Measurements from ENCODE around the gene SDCCAG8. TPM values are rescaled to one million over a fixed set of nuclear protein-coding genes. Genes with fewer than 3 reads are reported as not detected.

Gene SDCCAG8
- total and polyA plus RNA-seq, 2 donors from 2014 or later, result 29.6 to 53.2 TPM

DNA sequence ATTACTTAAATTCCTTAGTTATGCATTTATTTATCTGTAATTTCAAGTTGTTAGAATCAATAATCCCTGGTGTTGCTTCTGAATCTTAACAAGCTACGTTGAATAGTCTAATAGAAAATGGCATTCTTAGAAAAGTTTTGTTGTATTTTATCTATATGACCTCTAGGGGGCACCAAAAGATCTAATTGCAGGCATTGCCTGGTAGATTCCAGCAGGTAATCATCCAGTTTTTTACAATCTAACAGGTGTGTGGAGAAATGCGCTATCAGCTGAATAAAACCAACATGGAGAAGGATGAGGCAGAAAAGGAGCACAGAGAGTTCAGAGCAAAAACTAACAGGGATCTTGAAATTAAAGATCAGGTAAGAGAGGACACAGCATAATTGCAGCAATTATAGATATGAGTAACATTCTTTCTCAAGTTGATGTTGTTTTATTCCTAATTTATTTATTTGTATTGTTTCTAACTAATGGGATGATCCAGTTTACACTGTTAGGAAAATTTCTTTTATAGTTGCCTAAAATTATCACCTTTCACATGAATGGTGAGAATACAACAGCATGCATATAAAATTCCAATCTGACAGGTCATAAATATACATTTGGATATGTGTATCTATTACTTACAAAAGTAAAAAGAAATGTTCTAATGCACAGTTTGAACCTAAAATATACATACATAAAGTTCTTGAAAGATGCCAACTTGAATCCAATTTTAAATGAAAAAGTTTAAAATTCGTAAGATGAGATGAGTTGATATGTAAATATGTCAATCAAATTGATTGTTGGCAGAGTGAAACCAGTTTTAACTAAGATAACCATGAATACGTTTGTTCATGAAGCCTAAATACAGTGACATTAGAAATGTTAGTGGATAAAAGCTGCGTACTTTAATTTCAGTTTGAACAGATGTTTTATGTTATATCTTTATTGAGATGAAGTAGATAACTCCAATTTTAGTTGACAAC lies 88.4 kb downstream of the SDCCAG8 start:
- Histone ChIP-seq H3K9ac (ENCODE audit: low read length in 3 of 3) (no peak overlapping the region), H3K4me1 (ENCODE audit: control insufficient read depth in 2 of 3, insufficient read depth in 2 of 3, low read depth in 1 of 3, low read length in 3 of 3) (no peaks in the 10 kb centered on the region), H3K27me3 (ENCODE audit: control insufficient read depth, insufficient read depth, low read length) (no peaks in the 10 kb centered on the region), H3K4me3 (ENCODE audit: low read length in 3 of 3) (no peak overlapping the region), H3K36me3 (ENCODE audit: control insufficient read depth in 2 of 3, insufficient read depth in 3 of 3, low read length in 3 of 3) (peaks cover 0 to 6% (median 0%) of the 10 kb centered on the region in 3 donors), H3K9me3 (ENCODE audit: control insufficient read depth in 2 of 3, insufficient read depth in 1 of 3, low read length in 3 of 3) (no peaks in the 10 kb centered on the region), H3K27ac (ENCODE audit: low read depth in 2 of 2, low read length in 2 of 2) (no peak overlapping the region)
- DNase-seq, result peak in 2 of 5 donors; percentile 53 to 76
- TF ChIP-seq, protein P1, sequence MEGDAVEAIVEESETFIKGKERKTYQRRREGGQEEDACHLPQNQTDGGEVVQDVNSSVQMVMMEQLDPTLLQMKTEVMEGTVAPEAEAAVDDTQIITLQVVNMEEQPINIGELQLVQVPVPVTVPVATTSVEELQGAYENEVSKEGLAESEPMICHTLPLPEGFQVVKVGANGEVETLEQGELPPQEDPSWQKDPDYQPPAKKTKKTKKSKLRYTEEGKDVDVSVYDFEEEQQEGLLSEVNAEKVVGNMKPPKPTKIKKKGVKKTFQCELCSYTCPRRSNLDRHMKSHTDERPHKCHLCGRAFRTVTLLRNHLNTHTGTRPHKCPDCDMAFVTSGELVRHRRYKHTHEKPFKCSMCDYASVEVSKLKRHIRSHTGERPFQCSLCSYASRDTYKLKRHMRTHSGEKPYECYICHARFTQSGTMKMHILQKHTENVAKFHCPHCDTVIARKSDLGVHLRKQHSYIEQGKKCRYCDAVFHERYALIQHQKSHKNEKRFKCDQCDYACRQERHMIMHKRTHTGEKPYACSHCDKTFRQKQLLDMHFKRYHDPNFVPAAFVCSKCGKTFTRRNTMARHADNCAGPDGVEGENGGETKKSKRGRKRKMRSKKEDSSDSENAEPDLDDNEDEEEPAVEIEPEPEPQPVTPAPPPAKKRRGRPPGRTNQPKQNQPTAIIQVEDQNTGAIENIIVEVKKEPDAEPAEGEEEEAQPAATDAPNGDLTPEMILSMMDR (IDR thresholded peaks at IDR 0.05; ENCODE audit: borderline replicate concordance, extremely low read depth, insufficient read depth), result peak; percentile 49
- peak; percentile 93 for FAIRE-seq
- intact Hi-C loops (cut with DNase I), result no loop called here

DNA sequence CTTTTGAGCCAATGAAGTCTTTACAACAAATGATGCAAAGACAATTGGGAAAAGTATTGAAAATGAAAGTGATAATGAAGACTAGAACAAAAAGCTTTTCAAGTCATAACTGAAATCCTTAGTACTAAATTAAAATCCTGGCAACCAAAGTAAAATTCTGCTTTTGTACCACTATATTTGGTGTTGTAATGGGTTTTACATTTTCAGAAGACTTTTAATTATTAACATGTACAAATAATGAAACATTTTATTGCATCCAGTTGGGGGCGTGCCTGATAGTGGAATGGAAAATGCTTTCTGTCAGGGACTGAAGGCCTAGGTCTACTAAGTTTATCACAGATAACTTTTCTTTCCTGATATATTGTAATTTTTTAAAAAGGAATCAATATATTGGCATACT lies 89.4 kb downstream of the SDCCAG8 start:
- no peaks in the 10 kb centered on the region for H3K27me3 ChIP-seq (ENCODE audit: control insufficient read depth, insufficient read depth, low read length)
- TF ChIP-seq, protein P1 (IDR thresholded peaks at IDR 0.05; ENCODE audit: borderline replicate concordance, extremely low read depth, insufficient read depth), result no peak
- H3K9ac ChIP-seq (ENCODE audit: low read length in 3 of 3), result no peak overlapping the region
- no peaks in the 10 kb centered on the region for H3K9me3 ChIP-seq (ENCODE audit: control insufficient read depth in 2 of 3, insufficient read depth in 1 of 3, low read length in 3 of 3)
- intact Hi-C loops (cut with DNase I), result no loop called here
- peaks cover 0 to 4% (median 0%) of the 10 kb centered on the region in 3 donors for H3K36me3 ChIP-seq (ENCODE audit: control insufficient read depth in 2 of 3, insufficient read depth in 3 of 3, low read length in 3 of 3)
- FAIRE-seq, result peak; percentile 59
- H3K27ac ChIP-seq (ENCODE audit: low read depth in 2 of 2, low read length in 2 of 2), result no peak overlapping the region
- DNase-seq, result peak in 1 of 5 donors; percentile 37
- H3K4me1 ChIP-seq (ENCODE audit: control insufficient read depth in 2 of 3, insufficient read depth in 2 of 3, low read depth in 1 of 3, low read length in 3 of 3), result no peaks in the 10 kb centered on the region
- no peak overlapping the region for H3K4me3 ChIP-seq (ENCODE audit: low read length in 3 of 3)

DNA sequence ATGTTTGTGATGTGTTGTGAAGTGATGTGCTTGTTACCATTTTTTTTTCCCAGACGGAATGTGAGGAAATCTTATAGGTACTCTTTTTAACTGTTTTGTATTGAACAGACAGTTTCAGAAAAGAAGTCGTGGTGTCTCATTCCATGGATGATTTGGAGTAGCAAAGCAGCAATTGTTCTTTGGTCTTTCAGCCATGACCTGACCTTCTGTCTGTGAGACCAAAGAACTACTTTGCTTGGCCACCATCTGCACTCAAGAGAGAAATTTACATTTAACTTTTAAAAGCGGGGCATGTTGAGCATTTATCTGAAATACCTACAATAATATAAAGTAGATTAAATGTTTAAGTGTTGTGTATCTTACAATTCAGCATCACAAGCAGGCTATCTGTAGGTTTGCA lies 90.2 kb downstream of the SDCCAG8 start:
- FAIRE-seq (no peak), DNase-seq (peak in 1 of 5 donors; percentile 11)
- TF ChIP-seq, protein P1 (IDR thresholded peaks at IDR 0.05; ENCODE audit: borderline replicate concordance, extremely low read depth, insufficient read depth), result no peak
- H3K4me1 ChIP-seq (ENCODE audit: control insufficient read depth in 2 of 3, insufficient read depth in 2 of 3, low read depth in 1 of 3, low read length in 3 of 3), result no peaks in the 10 kb centered on the region
- H3K27ac ChIP-seq (ENCODE audit: low read depth in 2 of 2, low read length in 2 of 2), result no peak overlapping the region
- no peak overlapping the region for H3K4me3 ChIP-seq (ENCODE audit: low read length in 3 of 3)
- H3K27me3 ChIP-seq (ENCODE audit: control insufficient read depth, insufficient read depth, low read length), result no peaks in the 10 kb centered on the region
- H3K9me3 ChIP-seq (ENCODE audit: control insufficient read depth in 2 of 3, insufficient read depth in 1 of 3, low read length in 3 of 3), result no peaks in the 10 kb centered on the region
- no peak overlapping the region for H3K9ac ChIP-seq (ENCODE audit: low read length in 3 of 3)
- intact Hi-C loops (cut with DNase I), result no loop called here
- H3K36me3 ChIP-seq (ENCODE audit: control insufficient read depth in 2 of 3, insufficient read depth in 3 of 3, low read length in 3 of 3), result peaks cover 0 to 1% (median 0%) of the 10 kb centered on the region in 3 donors

All from kidney (tissue), 14 donors.